ENCODE results near the gene CDKN2B-AS1. TPM values are rescaled to one million over a fixed set of nuclear protein-coding genes. Genes with fewer than 3 reads are reported as not detected.

The CDKN2B-AS1 gene
- total RNA-seq, 4 donors from 2014 or later: 0.38 to 0.56 TPM; not detected in 2

DNA sequence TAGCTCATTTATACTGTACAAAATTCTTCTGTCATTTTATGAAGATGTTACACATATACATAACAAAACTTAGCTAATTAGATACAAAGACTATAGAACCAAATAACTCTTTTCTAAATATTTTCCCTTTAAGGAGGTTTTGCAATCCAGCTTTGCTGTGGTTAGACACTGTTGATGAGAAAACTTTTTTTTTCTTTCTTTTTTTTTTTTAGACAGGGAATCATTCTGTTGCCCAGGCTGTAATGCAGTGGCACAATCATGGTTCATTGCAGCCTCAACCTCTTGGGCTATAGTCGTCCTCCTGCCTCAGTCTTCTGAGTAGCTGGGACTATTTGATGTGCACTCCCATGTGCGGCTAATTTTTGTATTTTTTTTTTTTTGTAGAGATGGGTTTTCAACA, 53.0 kb downstream of the CDKN2B-AS1 start:
- H3K27me3 ChIP-seq: no peaks in the 10 kb centered on the region
- WGBS, 2 donors: 93 to 94% methylated on average over 2 of the region's 2 CpGs
- H3K4me1 ChIP-seq: no peaks in the 10 kb centered on the region
- H3K36me3 ChIP-seq: no peaks in the 10 kb centered on the region
- no peaks in the 10 kb centered on the region for H3K9me3 ChIP-seq
- H3K27ac ChIP-seq: no peak overlapping the region
- DNase-seq: no peak
- no peak overlapping the region for H3K4me3 ChIP-seq (replicated peaks in 1 of 3)
- intact Hi-C loops (cut with DNase I): no loop called here
- TF ChIP-seq, protein P1, sequence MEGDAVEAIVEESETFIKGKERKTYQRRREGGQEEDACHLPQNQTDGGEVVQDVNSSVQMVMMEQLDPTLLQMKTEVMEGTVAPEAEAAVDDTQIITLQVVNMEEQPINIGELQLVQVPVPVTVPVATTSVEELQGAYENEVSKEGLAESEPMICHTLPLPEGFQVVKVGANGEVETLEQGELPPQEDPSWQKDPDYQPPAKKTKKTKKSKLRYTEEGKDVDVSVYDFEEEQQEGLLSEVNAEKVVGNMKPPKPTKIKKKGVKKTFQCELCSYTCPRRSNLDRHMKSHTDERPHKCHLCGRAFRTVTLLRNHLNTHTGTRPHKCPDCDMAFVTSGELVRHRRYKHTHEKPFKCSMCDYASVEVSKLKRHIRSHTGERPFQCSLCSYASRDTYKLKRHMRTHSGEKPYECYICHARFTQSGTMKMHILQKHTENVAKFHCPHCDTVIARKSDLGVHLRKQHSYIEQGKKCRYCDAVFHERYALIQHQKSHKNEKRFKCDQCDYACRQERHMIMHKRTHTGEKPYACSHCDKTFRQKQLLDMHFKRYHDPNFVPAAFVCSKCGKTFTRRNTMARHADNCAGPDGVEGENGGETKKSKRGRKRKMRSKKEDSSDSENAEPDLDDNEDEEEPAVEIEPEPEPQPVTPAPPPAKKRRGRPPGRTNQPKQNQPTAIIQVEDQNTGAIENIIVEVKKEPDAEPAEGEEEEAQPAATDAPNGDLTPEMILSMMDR (IDR thresholded peaks at IDR 0.05): no peak
- no peak for TF ChIP-seq POLR2A (IDR thresholded peaks at IDR 0.05)

GRCh38 chr9:22049411-22049810, 54.8 kb downstream of the CDKN2B-AS1 start:
- Histone ChIP-seq H3K4me3 (replicated peaks in 1 of 3) (no peak overlapping the region), H3K27ac (no peak overlapping the region), H3K4me1 (no peaks in the 10 kb centered on the region), H3K36me3 (no peaks in the 10 kb centered on the region), H3K27me3 (no peaks in the 10 kb centered on the region), H3K9me3 (no peaks in the 10 kb centered on the region)
- no peak for DNase-seq
- intact Hi-C loops (cut with DNase I): no loop called here
- WGBS, 2 donors: 94% methylated on average over 1 of the region's 1 CpG
- no peak for TF ChIP-seq POLR2A (IDR thresholded peaks at IDR 0.05)
- TF ChIP-seq, protein P1 (IDR thresholded peaks at IDR 0.05): no peak

DNA sequence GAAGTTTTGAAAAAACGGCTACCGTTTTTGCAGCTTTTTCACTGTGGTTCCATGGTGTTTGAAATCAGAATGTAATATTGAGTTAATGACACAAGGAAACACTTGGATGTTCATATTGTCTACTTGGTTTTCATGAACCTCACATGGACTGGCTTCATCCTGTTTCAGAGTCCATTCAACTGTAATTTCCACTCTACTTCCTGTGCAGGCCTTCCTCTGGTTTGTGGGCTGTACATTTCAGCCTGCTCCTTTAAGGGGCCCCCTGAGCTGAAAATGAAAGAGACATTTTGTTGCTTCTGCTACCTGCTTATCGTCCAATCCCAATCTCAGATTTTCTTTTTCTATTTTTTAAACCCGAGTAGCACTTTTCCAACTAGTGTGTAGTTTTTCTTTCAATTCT, 56.3 kb downstream of the CDKN2B-AS1 start:
- TF ChIP-seq, protein P1 (IDR thresholded peaks at IDR 0.05): no peak
- TF ChIP-seq POLR2A (IDR thresholded peaks at IDR 0.05): no peak
- Histone ChIP-seq H3K4me3 (replicated peaks in 1 of 3) (no peak overlapping the region), H3K27ac (no peak overlapping the region), H3K36me3 (no peaks in the 10 kb centered on the region), H3K4me1 (no peaks in the 10 kb centered on the region), H3K27me3 (no peaks in the 10 kb centered on the region), H3K9me3 (no peaks in the 10 kb centered on the region)
- no peak for DNase-seq
- WGBS, 2 donors: 62 to 67% methylated on average over 4 of the region's 4 CpGs
- intact Hi-C loops (cut with DNase I): no loop called here

DNA sequence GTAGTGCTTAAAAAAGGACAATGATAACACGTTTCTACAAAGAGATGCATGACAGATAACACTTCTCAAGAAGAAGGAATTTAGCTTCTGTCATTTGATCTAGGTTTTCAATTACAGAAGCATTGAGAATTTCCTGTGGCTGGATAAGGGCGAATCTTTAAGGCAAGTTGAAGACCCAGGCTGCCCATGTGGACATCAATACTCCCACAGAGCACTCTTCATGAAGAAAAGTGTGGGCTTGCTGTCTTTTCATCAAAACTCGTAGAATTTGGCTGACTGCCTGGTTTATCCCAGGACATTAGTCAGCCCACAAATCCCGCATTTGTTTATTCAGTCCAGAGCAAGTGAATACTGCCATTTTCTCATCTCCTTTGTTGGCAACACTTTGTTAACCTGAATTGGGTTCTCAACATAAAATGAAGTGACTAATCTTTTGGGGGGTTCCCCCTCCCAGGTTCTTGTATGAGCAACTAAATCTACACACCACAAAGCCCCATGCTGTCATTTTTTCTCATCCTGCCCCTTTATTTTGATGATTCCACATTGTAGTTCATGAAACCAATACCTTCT, 57.9 kb downstream of the CDKN2B-AS1 start:
- WGBS, 2 donors: 41% methylated on average over 4 of the region's 4 CpGs
- no peaks in the 10 kb centered on the region for H3K36me3 ChIP-seq

GRCh38 chr9:22053178-22053577, 58.6 kb downstream of the CDKN2B-AS1 start:
- intact Hi-C loops (cut with DNase I): no loop called here
- 74 to 78% methylated on average over 2 of the region's 2 CpGs for WGBS, 2 donors

More for the DNA sequence above, 57.9 kb downstream of the CDKN2B-AS1 start:
- Histone ChIP-seq H3K4me1 (no peaks in the 10 kb centered on the region), H3K27me3 (no peaks in the 10 kb centered on the region), H3K9me3 (no peaks in the 10 kb centered on the region), H3K27ac (no peak overlapping the region), H3K4me3 (replicated peaks in 1 of 3) (no peak overlapping the region)
- intact Hi-C loops (cut with DNase I): no loop called here
- TF ChIP-seq POLR2A (IDR thresholded peaks at IDR 0.05): no peak
- DNase-seq: no peak

More at GRCh38 chr9:22053178-22053577, 58.6 kb downstream of the CDKN2B-AS1 start:
- H3K4me1 ChIP-seq: no peaks in the 10 kb centered on the region
- H3K27ac ChIP-seq: no peak overlapping the region
- no peaks in the 10 kb centered on the region for H3K27me3 ChIP-seq
- no peak overlapping the region for H3K4me3 ChIP-seq (replicated peaks in 1 of 3)
- no peak for DNase-seq
- H3K36me3 ChIP-seq: no peaks in the 10 kb centered on the region
- no peaks in the 10 kb centered on the region for H3K9me3 ChIP-seq
- no peak for TF ChIP-seq POLR2A (IDR thresholded peaks at IDR 0.05)
- TF ChIP-seq, protein P1 (IDR thresholded peaks at IDR 0.05): no peak
